Islet precursor cell (in vitro differentiated cells): ENCODE measurements around the gene TIMM10.

ENCODE experiments used
- DNase-seq: peaks from one replicate; pipeline ENCODE4 v3.0.0-alpha.2; 2018

Gene TIMM10

GRCh38 chr11:57482782-57483561 lies 47.6 kb downstream of the TIMM10 start:
- peak; percentile 81 for DNase-seq

- DNase-seq: no peak
These were observed 48.4 kb downstream of the TIMM10 start for GRCh38 chr11:57481915-57482781.

DNA sequence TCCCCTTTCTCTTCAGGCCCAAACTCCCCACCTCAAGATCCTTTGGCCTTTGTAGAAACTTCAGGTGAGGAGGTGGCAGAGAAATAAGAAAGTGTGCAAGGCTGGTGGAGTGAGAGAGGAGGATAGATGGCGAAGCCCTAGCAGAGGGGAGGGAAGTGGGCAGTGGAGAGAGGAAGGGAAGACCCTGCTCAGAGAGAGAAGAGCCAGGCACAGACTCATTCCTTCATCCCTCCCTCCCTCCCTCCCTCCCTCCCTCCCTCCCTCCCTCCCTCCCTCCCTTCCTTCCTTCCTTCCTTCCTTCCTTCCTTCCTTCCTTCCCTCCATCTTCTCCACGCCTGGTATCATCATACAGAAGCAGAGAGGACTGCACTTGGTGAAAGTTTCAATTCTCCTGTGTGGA lies 49.2 kb downstream of the TIMM10 start:
- DNase-seq: no peak

- DNase-seq: peak; percentile 89
These were observed 50.0 kb downstream of the TIMM10 start for GRCh38 chr11:57480409-57481137.

- no peak for DNase-seq
These were observed 50.6 kb downstream of the TIMM10 start for GRCh38 chr11:57479911-57480310.

- DNase-seq: no peak
These were observed 51.4 kb downstream of the TIMM10 start for GRCh38 chr11:57479021-57479663.
